Measurements from ENCODE around the gene MRNIP.

The MRNIP gene

DNA sequence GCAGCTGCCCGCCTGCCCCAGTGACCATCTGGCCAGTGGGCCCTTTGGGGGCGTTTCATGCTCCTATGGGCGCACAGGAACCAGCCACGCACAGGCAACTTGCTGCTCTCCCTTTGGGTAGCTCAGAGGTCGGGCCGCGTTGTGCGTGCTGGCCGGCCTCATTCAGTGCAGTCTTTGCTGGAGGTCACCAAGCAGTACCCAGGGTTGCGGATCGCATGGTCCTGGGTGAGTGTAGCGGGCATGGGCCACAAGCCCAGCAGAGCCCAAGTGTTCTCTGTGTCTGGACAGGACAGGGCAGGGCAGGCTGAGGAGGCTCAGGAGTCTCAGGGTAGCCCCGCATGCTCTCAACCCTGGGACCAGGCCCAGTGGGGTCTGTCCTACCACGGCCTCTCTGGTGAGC, 9.9 kb upstream of the MRNIP start:
- H3K36me3 ChIP-seq = peaks cover 42 to 98% (median 84%) of the 10 kb centered on the region in 3 donors
- intact Hi-C loops (cut with DNase I; ENCODE audit: low total_unique reads) = no loop called here
- no peak overlapping the region for H3K27ac ChIP-seq
- H3K4me1 ChIP-seq = no peaks in the 10 kb centered on the region
- no peaks in the 10 kb centered on the region for H3K9me3 ChIP-seq
- no peak for DNase-seq
- no peak overlapping the region for H3K4me3 ChIP-seq
- no peaks in the 10 kb centered on the region for H3K27me3 ChIP-seq
- TF ChIP-seq CTCF (IDR thresholded peaks at IDR 0.05) = no peak

DNA sequence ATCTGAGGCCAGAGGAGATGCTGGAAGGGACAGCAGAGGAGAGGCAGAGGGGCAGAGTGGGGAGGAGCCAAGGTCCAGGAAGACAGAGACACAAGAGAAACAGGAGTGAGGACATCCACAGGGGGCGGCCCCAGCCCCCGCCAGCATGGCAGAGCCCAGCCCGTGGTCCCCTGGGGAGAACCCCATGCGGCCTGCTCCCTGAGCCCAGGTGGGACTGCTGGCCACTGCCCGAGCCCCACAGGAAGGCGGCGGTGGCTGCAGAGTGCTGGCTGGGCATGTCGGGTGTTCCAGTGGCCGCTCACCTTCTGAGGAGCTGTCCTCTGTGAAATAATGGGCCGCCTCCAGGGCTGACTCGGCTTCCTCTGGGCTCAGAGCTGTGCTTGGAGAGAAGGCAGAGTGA, 8.9 kb upstream of the MRNIP start:
- intact Hi-C loops (cut with DNase I; ENCODE audit: low total_unique reads) = no loop called here
- Histone ChIP-seq H3K36me3 (peaks cover 42 to 98% (median 84%) of the 10 kb centered on the region in 3 donors), H3K4me3 (no peak overlapping the region), H3K27ac (no peak overlapping the region), H3K27me3 (no peaks in the 10 kb centered on the region), H3K4me1 (no peaks in the 10 kb centered on the region), H3K9me3 (no peaks in the 10 kb centered on the region)
- TF ChIP-seq CTCF (IDR thresholded peaks at IDR 0.05) = no peak
- no peak for DNase-seq

- DNase-seq = no peak
- peaks cover 41 to 98% (median 84%) of the 10 kb centered on the region in 3 donors for H3K36me3 ChIP-seq
These were observed 8.5 kb upstream of the MRNIP start for GRCh38 chr5:179867079-179867465.

DNA sequence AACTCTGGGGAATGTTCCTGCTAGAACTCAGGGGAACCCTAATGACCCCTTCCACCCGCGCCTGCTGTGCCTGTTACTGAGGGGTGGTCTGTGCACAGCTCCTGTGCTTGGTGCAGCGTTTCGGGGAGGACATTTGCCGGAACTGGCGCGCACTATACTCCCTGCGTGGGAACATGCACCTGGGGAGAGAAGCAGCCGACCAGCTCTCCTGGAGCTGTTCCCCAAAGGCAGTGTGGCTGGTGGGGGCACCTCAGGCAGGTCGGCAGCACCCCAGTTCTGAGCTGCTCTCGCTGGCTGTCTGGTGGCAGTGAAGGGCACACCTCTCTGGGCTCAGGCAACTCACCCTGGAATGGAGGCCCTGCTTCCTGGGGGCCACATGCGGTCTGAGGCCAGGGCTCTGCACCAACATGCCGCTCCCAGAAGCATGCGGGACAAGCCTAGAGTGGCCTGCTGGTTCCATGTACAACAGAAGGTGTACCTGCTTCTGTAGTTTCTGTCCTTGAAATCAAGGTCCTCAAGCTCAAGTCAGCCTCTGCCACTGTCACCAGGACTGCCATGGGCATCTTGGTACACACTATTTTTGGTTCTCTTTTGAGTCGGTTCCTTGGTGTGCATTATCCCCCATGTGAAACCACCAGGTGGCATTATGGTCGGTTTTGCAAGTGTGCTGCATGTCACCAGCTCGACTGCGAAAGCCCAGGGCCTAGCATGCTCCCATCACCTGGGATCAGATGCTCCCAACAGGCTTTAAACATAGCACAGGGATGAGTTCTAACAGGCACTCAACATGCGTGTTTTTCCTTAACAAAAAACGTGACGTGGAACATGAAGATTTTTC, 7.8 kb upstream of the MRNIP start:
- intact Hi-C loops (cut with DNase I; ENCODE audit: low total_unique reads) = no loop called here
- Histone ChIP-seq H3K9me3 (no peaks in the 10 kb centered on the region), H3K27ac (no peak overlapping the region), H3K36me3 (peaks cover 40 to 95% (median 86%) of the 10 kb centered on the region in 3 donors), H3K4me3 (no peak overlapping the region), H3K27me3 (no peaks in the 10 kb centered on the region), H3K4me1 (no peaks in the 10 kb centered on the region)
- DNase-seq = no peak
- no peak for TF ChIP-seq CTCF (IDR thresholded peaks at IDR 0.05)

More at GRCh38 chr5:179867079-179867465, 8.5 kb upstream of the MRNIP start:
- H3K27ac ChIP-seq = no peak overlapping the region
- H3K4me1 ChIP-seq = no peaks in the 10 kb centered on the region
- intact Hi-C loops (cut with DNase I; ENCODE audit: low total_unique reads) = no loop called here
- no peaks in the 10 kb centered on the region for H3K9me3 ChIP-seq
- no peak overlapping the region for H3K4me3 ChIP-seq
- TF ChIP-seq CTCF (IDR thresholded peaks at IDR 0.05) = no peak
- no peaks in the 10 kb centered on the region for H3K27me3 ChIP-seq

GRCh38 chr5:179865491-179866240, 7.0 kb upstream of the MRNIP start:
- no peak for DNase-seq
- Histone ChIP-seq H3K36me3 (peaks cover 37 to 87% (median 78%) of the 10 kb centered on the region in 3 donors), H3K9me3 (no peaks in the 10 kb centered on the region), H3K27me3 (no peaks in the 10 kb centered on the region), H3K4me3 (no peak overlapping the region), H3K27ac (no peak overlapping the region), H3K4me1 (no peaks in the 10 kb centered on the region)
- no peak for TF ChIP-seq CTCF (IDR thresholded peaks at IDR 0.05)
- intact Hi-C loops (cut with DNase I; ENCODE audit: low total_unique reads) = no loop called here
